Uterus (tissue), 2 donors: ENCODE data around the gene TRAF2.

Experiments used
- CTCF ChIP-seq, 4 experiments: fragments of 200-600 bp in 2 of 4; fragments of 450-650 bp in 2 of 4; sonication (generic) in 2 of 4; IDR thresholded peaks; one replicate each; pipeline ENCODE4 v1.5.1; 2016 to 2019; ENCODE audit warnings: antibody characterized with exemption in 4 of 4, mild to moderate bottlenecking in 2 of 4, moderate library complexity in 1 of 4
- POLR2A ChIP-seq, 2 donors: fragments of 450-650 bp; IDR thresholded peaks; one replicate each; pipeline ENCODE4 v1.6.1; 2016; ENCODE audit warnings: antibody characterized with exemption in 2 of 2, mild to moderate bottlenecking in 1 of 2, moderate library complexity in 1 of 2

GRCh38 chr9:136847088-136847825 lies 39.1 kb upstream of the TRAF2 start:
- no peak for TF ChIP-seq CTCF (IDR thresholded peaks at IDR 0.05)
- TF ChIP-seq POLR2A (IDR thresholded peaks at IDR 0.05), result no peak
